Upper lobe of left lung (tissue), 4 donors: ENCODE measurements around the gene SLC16A8.

Source experiments
- EP300 ChIP-seq, 4 donors: sonication (generic); formaldehyde crosslinking; IDR thresholded peaks; one replicate each; pipeline ENCODE4 v1.5.1; 2017; ENCODE audit warnings: antibody characterized with exemption in 4 of 4, control low read depth in 2 of 4
- POLR2A ChIP-seq, 4 donors: fragments of 450-650 bp; IDR thresholded peaks; one replicate each; pipeline ENCODE4 v1.5.1; 2016 to 2017; ENCODE audit warnings: antibody characterized with exemption in 4 of 4, mild to moderate bottlenecking in 2 of 4
- POLR2AphosphoS5 ChIP-seq, 2 donors: sonication (generic); formaldehyde crosslinking; IDR thresholded peaks; one replicate each; pipeline ENCODE4 v1.5.1; 2017; ENCODE audit warnings: antibody characterized with exemption in 2 of 2

DNA sequence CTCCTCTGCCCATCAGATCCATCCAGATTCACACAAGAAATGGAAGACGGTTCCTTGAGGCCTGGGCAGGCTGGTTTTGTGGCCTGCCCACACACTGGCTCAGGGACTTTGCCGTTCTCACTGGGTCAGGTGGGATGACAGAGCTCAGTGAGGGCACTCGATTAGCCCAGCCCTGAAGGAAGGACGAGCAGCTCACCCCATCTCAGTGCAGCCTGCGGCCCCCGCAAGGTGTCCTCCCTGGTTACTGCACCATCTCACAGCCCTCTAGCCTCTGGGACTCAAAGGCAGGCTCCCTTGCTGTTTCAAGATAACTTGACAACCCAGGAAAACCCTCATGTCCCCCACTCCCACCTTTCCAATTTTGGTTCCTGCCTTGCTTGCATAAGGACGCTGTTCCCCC, 4.2 kb downstream of the SLC16A8 start:
- no peak for TF ChIP-seq POLR2A (IDR thresholded peaks at IDR 0.05)
- no peak for TF ChIP-seq POLR2AphosphoS5 (IDR thresholded peaks at IDR 0.05)
- TF ChIP-seq EP300 (IDR thresholded peaks at IDR 0.05), result no peak
